Measurements from ENCODE around the gene HMGA1. TPM values are rescaled to one million over a fixed set of nuclear protein-coding genes. Genes with fewer than 3 reads are reported as not detected.

Gene HMGA1
- polyA plus RNA-seq (2013) = 615 and 629 TPM in 2 replicates

- Histone ChIP-seq H3K9ac (ENCODE audit: low read length) (peak within 1 kb of the TSS; percentile 73), H3K4me2 (ENCODE audit: low read length) (peak within 1 kb of the TSS; percentile 88), H3K18ac (ENCODE audit: low read length) (peak within 1 kb of the TSS; percentile 89), H3K4ac (ENCODE audit: low read depth, low read length) (peak within 1 kb of the TSS; percentile 87), H2AFZ (ENCODE audit: insufficient read depth, low read length, poor library complexity) (peak within 1 kb of the TSS; percentile 32), H4K8ac (ENCODE audit: low read depth, low read length) (peak within 1 kb of the TSS; percentile 85), H2BK12ac (ENCODE audit: low read length) (peak within 1 kb of the TSS; percentile 1), H3K9me3 (ENCODE audit: insufficient read depth, low read depth, low read length) (peaks cover 2% of the 10 kb centered on the region), H3K79me1 (ENCODE audit: low read length) (peaks cover 33% of the 10 kb centered on the region), H3K79me2 (ENCODE audit: control insufficient read depth, insufficient read depth, low read length, poor library complexity) (peaks cover 21% of the 10 kb centered on the region), H3K4me3 (ENCODE audit: low read depth, low read length) (peak within 1 kb of the TSS; percentile 85), H3K14ac (ENCODE audit: low read length) (peak within 1 kb of the TSS; percentile 88), H3K36me3 (ENCODE audit: control insufficient read depth in 1 of 2, insufficient read depth in 2 of 2, low read length in 2 of 2) (peaks cover 14 to 17% of the 10 kb centered on the region in 2 experiments), H3K23ac (ENCODE audit: low read length) (no peak within 1 kb of the TSS), H4K12ac (ENCODE audit: low read depth, low read length) (peak within 1 kb of the TSS; percentile 68), H2BK5ac (ENCODE audit: low read depth, low read length, poor library complexity) (peak within 1 kb of the TSS; percentile 80), H3K27me3 (ENCODE audit: insufficient read depth, low read length) (no peaks in the 10 kb centered on the region), H3K4me1 (ENCODE audit: control insufficient read depth in 1 of 2, insufficient read depth in 2 of 2, low read length in 2 of 2) (peaks cover 11 to 24% of the 10 kb centered on the region in 2 experiments), H2AK5ac (ENCODE audit: low read length) (peak within 1 kb of the TSS; percentile 52), H4K91ac (ENCODE audit: low read depth, low read length) (peak within 1 kb of the TSS; percentile 91), H3K27ac (ENCODE audit: low read depth, low read length) (peak within 1 kb of the TSS; percentile 97), H2BK120ac (ENCODE audit: insufficient read depth, low read length, poor library complexity) (peak within 1 kb of the TSS; percentile 81)
- WGBS (ENCODE audit: extremely low coverage, insufficient coverage, insufficient read length) = no CpG with 5 or more reads among the region's 91 CpGs
- DNase-seq = peak; percentile 88 to 90
These were observed at the start of gene HMGA1 for GRCh38 chr6:34236443-34237315. Gene HMGA1, plus strand, starts transcription at chr6:34236873. Its CDS starts 3,908 bp downstream, at chr6:34240781.

- no peak overlapping the region for H3K4me3 ChIP-seq (ENCODE audit: low read depth, low read length)
- no peaks in the 10 kb centered on the region for H3K79me1 ChIP-seq (ENCODE audit: low read length)
- no peaks in the 10 kb centered on the region for H3K27me3 ChIP-seq (ENCODE audit: insufficient read depth, low read length)
- H3K36me3 ChIP-seq (ENCODE audit: control insufficient read depth in 1 of 2, insufficient read depth in 2 of 2, low read length in 2 of 2) = no peaks in the 10 kb centered on the region
- no peak overlapping the region for H3K14ac ChIP-seq (ENCODE audit: low read length)
- no peak overlapping the region for H4K12ac ChIP-seq (ENCODE audit: low read depth, low read length)
- no peaks in the 10 kb centered on the region for H3K4me1 ChIP-seq (ENCODE audit: control insufficient read depth in 1 of 2, insufficient read depth in 2 of 2, low read length in 2 of 2)
- no peaks in the 10 kb centered on the region for H3K79me2 ChIP-seq (ENCODE audit: control insufficient read depth, insufficient read depth, low read length, poor library complexity)
- no peak overlapping the region for H2BK5ac ChIP-seq (ENCODE audit: low read depth, low read length, poor library complexity)
- no peak overlapping the region for H3K27ac ChIP-seq (ENCODE audit: low read depth, low read length)
- H3K4me2 ChIP-seq (ENCODE audit: low read length) = no peak overlapping the region
- H3K23ac ChIP-seq (ENCODE audit: low read length) = no peak overlapping the region
- WGBS (ENCODE audit: extremely low coverage, insufficient coverage, insufficient read length) = no CpG with 5 or more reads among the region's 12 CpGs
- H4K8ac ChIP-seq (ENCODE audit: low read depth, low read length) = no peak overlapping the region
- H3K18ac ChIP-seq (ENCODE audit: low read length) = no peak overlapping the region
- no peak overlapping the region for H3K9ac ChIP-seq (ENCODE audit: low read length)
- no peak for DNase-seq
- H2AFZ ChIP-seq (ENCODE audit: insufficient read depth, low read length, poor library complexity) = no peak overlapping the region
- H3K4ac ChIP-seq (ENCODE audit: low read depth, low read length) = no peak overlapping the region
- H2BK12ac ChIP-seq (ENCODE audit: low read length) = no peak overlapping the region
- H3K9me3 ChIP-seq (ENCODE audit: insufficient read depth, low read depth, low read length) = no peaks in the 10 kb centered on the region
- H4K91ac ChIP-seq (ENCODE audit: low read depth, low read length) = no peak overlapping the region
- no peak overlapping the region for H2AK5ac ChIP-seq (ENCODE audit: low read length)
- H2BK120ac ChIP-seq (ENCODE audit: insufficient read depth, low read length, poor library complexity) = no peak overlapping the region
These were observed 46.7 kb upstream of the HMGA1 start for GRCh38 chr6:34189806-34190503.

- Histone ChIP-seq H2BK12ac (ENCODE audit: low read length) (no peak overlapping the region), H4K8ac (ENCODE audit: low read depth, low read length) (no peak overlapping the region), H3K4me2 (ENCODE audit: low read length) (no peak overlapping the region), H3K79me1 (ENCODE audit: low read length) (no peaks in the 10 kb centered on the region), H3K18ac (ENCODE audit: low read length) (no peak overlapping the region), H3K23ac (ENCODE audit: low read length) (no peak overlapping the region), H3K36me3 (ENCODE audit: control insufficient read depth in 1 of 2, insufficient read depth in 2 of 2, low read length in 2 of 2) (no peaks in the 10 kb centered on the region), H3K27me3 (ENCODE audit: insufficient read depth, low read length) (no peaks in the 10 kb centered on the region), H3K14ac (ENCODE audit: low read length) (no peak overlapping the region), H2BK120ac (ENCODE audit: insufficient read depth, low read length, poor library complexity) (no peak overlapping the region), H3K9me3 (ENCODE audit: insufficient read depth, low read depth, low read length) (no peaks in the 10 kb centered on the region), H3K9ac (ENCODE audit: low read length) (no peak overlapping the region), H3K4ac (ENCODE audit: low read depth, low read length) (no peak overlapping the region), H3K4me1 (ENCODE audit: control insufficient read depth in 1 of 2, insufficient read depth in 2 of 2, low read length in 2 of 2) (no peaks in the 10 kb centered on the region), H3K27ac (ENCODE audit: low read depth, low read length) (no peak overlapping the region), H3K4me3 (ENCODE audit: low read depth, low read length) (no peak overlapping the region), H3K79me2 (ENCODE audit: control insufficient read depth, insufficient read depth, low read length, poor library complexity) (no peaks in the 10 kb centered on the region), H4K91ac (ENCODE audit: low read depth, low read length) (no peak overlapping the region), H2AK5ac (ENCODE audit: low read length) (no peak overlapping the region), H2AFZ (ENCODE audit: insufficient read depth, low read length, poor library complexity) (no peak overlapping the region), H4K12ac (ENCODE audit: low read depth, low read length) (no peak overlapping the region), H2BK5ac (ENCODE audit: low read depth, low read length, poor library complexity) (no peak overlapping the region)
- no CpG with 5 or more reads among the region's 14 CpGs for WGBS (ENCODE audit: extremely low coverage, insufficient coverage, insufficient read length)
- no peak for DNase-seq
These were observed 46.1 kb upstream of the HMGA1 start for GRCh38 chr6:34190504-34191122.

DNA sequence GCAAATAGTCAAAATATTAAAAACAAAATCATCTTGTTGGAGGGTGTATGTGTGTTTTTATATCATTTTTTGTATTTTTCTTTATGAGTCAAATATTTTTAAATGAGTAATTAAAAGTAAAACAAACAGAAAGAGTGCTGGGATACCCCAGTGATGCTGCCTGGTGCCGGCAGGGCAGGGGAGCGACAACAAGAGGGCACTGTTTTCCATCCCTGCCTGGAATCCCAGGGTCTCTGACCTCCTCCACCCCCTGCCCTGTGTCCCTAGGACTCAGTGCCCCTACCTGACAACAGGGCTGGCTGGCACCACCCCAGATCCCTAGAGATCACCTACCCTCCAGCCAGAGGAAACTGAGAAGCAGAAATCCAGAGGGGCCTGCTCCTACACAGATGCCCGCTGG is 41.9 kb upstream of the HMGA1 start:
- H3K4me2 ChIP-seq (ENCODE audit: low read length) = no peak overlapping the region
- no peak overlapping the region for H3K4me3 ChIP-seq (ENCODE audit: low read depth, low read length)
- H2AFZ ChIP-seq (ENCODE audit: insufficient read depth, low read length, poor library complexity) = no peak overlapping the region
- H2BK120ac ChIP-seq (ENCODE audit: insufficient read depth, low read length, poor library complexity) = no peak overlapping the region
- H2BK5ac ChIP-seq (ENCODE audit: low read depth, low read length, poor library complexity) = no peak overlapping the region
- H3K79me2 ChIP-seq (ENCODE audit: control insufficient read depth, insufficient read depth, low read length, poor library complexity) = no peaks in the 10 kb centered on the region
- no peak overlapping the region for H3K4ac ChIP-seq (ENCODE audit: low read depth, low read length)
- no peak overlapping the region for H4K8ac ChIP-seq (ENCODE audit: low read depth, low read length)
- H3K27ac ChIP-seq (ENCODE audit: low read depth, low read length) = no peak overlapping the region
- H3K79me1 ChIP-seq (ENCODE audit: low read length) = no peaks in the 10 kb centered on the region
- no peaks in the 10 kb centered on the region for H3K36me3 ChIP-seq (ENCODE audit: control insufficient read depth in 1 of 2, insufficient read depth in 2 of 2, low read length in 2 of 2)
- no peak overlapping the region for H4K91ac ChIP-seq (ENCODE audit: low read depth, low read length)
- H3K23ac ChIP-seq (ENCODE audit: low read length) = no peak overlapping the region
- H2BK12ac ChIP-seq (ENCODE audit: low read length) = no peak overlapping the region
- peaks cover 0 to 3% of the 10 kb centered on the region in 2 experiments for H3K4me1 ChIP-seq (ENCODE audit: control insufficient read depth in 1 of 2, insufficient read depth in 2 of 2, low read length in 2 of 2)
- no peak overlapping the region for H3K9ac ChIP-seq (ENCODE audit: low read length)
- no peak for DNase-seq
- H3K14ac ChIP-seq (ENCODE audit: low read length) = no peak overlapping the region
- WGBS (ENCODE audit: extremely low coverage, insufficient coverage, insufficient read length) = no CpG with 5 or more reads among the region's 3 CpGs
- no peaks in the 10 kb centered on the region for H3K9me3 ChIP-seq (ENCODE audit: insufficient read depth, low read depth, low read length)
- no peak overlapping the region for H2AK5ac ChIP-seq (ENCODE audit: low read length)
- H4K12ac ChIP-seq (ENCODE audit: low read depth, low read length) = no peak overlapping the region
- H3K18ac ChIP-seq (ENCODE audit: low read length) = no peak overlapping the region
- H3K27me3 ChIP-seq (ENCODE audit: insufficient read depth, low read length) = no peaks in the 10 kb centered on the region
